T47D (cell line): ENCODE measurements around the gene BCKDHB.
A peak's percentile ranks its signal among the peaks of the same experiment; 100 is the strongest.

Source experiments
- DNase-seq, 2 experiments: peaks; one replicate each; pipeline versions ENCODE4 v3.0.0 to v3.0.0-alpha.2; 2011 to 2012; ENCODE audit warnings: low read depth in 1 of 2, low spot score in 1 of 2
- JUND ChIP-seq: IDR thresholded peaks from 2 replicates; pipeline ENCODE4 v1.6.1; 2012; ENCODE audit warnings: low read depth
- in situ Hi-C: cut with HindIII; loops from 2 replicates; pipeline ENCODE4 v1.10.0; 2016; ENCODE audit warnings: low sequenced_read_pairs, low pct_unique_long_range_greater_than_20kb

BCKDHB gene

DNA sequence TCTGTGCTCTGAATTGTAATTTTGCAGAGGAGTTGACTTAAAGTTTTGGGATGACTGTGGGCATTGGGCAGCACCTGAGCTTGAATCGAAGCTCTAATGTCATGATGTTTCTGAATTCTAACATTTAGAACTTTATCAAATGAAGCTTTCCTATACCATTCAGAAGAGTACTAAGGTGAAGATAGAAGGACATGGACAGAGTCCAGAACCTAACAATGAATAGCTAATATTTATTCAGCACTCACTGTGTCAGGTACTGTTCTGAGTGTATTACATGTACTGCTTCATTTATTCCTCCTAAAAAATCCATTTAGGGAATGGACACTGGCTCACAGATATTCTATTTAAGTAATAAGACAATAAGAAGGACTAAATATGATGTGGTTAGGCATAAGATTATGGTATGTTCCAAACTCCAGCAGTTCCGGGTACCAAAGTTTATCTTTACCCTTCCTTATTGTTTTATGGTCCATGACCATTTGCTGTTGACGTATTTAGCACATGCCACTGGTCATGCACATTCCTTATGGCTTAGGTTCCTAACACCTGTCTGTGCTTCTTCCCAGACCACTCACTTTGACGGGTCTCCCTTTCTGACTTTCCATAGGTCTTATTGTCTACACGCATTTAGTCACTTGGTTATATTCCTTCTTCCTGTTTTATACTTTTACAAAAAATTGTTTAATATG is 20.3 kb downstream of the BCKDHB start:
- no peak for TF ChIP-seq JUND
- DNase-seq: peak in 1 of 2 experiments; percentile 5
- in situ Hi-C loops: no loop called here

DNA sequence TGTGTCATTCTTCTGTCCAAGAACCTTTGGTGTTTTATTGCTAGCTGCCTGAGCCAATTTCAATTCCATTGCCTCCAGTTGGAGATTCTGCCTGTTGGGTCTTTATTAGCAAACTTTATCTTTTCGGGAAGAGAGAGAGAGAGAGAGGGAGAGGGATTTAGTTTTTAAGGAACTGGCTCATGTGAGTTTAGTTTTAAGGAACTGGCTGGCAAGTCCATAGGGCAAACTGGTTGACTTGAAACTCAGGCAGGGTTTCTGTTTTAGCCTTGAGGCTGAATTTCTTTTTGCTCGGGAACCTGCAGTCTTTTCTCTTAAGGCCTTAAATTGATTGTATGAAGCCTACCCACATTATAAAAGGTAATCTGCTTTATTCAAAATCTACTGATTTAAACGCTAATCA is 23.0 kb downstream of the BCKDHB start:
- no peak for TF ChIP-seq JUND
- no peak for DNase-seq
- in situ Hi-C loops: no loop called here

DNA sequence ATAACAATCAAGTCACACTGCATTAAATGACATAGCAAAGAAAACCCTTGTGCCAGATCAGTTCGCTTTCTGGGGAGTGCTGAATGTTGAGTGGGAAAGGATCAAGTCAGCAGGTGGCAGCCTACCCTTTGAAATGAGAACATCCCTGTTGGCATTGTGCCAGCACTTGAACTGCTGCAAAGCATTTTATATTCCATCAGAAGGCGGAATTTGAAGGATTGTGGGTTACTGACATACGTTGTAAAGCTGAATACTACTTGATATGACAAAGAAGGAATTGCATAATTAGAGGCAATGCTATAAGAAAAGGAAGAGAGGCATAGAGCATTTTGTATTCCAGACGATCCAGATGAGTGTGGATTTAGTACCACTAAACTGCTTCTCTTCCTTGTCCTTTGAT is 26.5 kb downstream of the BCKDHB start:
- DNase-seq: peak; percentile 4 to 71
- no peak for TF ChIP-seq JUND
- in situ Hi-C loops: no loop called here

DNA sequence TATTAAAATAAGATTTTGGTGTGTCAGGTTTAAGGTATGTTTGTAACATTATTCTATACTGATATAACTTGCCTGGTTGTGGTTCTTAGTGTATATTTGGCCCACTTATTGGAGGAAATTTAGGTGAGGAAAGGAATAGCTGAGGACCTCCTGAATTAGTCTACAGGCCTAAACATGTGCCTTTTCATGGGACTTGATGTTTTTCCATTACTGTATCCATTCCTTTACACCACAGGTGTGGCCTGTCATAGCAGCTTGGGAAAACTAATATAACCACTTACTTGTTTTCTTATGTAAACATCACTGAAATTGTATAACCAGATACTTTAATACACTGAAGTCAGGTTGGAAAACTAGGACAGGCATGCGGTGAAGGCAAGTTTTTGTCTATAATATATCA is 27.6 kb downstream of the BCKDHB start:
- TF ChIP-seq JUND: no peak
- no peak for DNase-seq
- in situ Hi-C loops: no loop called here

DNA sequence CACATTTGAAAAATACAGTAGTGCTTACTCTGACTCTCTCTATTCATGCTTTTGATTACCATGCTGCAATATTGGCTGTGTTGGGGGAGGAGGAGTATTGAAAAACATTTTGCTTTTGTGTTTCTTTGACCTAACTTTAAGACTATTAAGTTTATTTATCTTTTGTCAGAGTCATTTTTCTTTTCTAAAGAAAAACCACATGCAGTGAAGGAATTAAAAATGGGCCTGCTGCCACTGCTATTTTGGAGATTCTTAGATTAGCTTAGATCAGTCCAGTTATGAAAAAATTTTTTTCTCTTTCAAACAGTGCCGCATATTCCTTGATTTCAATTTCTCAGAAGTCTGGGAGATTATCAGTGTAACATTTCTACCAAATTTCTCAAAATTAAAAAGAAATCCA is 36.1 kb downstream of the BCKDHB start:
- TF ChIP-seq JUND: no peak
- in situ Hi-C loops: no loop called here
- DNase-seq: no peak

DNA sequence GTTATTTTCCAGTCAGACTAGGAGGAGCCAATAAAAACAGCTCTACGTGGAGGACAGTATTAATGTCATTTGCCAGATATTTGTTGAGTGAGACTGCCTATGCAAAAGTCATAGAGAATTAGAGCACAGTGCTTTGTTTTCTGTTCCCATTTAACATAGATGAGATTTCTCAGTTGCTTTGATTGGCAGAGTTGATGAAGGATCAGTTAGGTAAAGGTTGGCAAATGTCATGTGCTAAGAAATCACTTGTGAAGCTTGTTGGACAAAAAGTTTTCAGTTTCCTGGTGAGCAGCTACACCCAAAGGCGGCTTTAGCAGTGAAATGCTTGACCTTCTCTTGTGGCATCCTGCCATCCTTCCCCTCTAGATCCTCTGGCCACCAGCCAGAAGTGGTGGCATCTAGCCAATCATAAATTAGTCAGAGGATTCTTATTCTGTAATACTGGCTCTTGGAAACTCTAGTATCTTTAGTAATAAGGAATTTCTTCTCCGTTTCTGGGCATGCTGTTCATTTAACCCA is 37.0 kb downstream of the BCKDHB start:
- in situ Hi-C loops: no loop called here
- no peak for DNase-seq
- TF ChIP-seq JUND: no peak

DNA sequence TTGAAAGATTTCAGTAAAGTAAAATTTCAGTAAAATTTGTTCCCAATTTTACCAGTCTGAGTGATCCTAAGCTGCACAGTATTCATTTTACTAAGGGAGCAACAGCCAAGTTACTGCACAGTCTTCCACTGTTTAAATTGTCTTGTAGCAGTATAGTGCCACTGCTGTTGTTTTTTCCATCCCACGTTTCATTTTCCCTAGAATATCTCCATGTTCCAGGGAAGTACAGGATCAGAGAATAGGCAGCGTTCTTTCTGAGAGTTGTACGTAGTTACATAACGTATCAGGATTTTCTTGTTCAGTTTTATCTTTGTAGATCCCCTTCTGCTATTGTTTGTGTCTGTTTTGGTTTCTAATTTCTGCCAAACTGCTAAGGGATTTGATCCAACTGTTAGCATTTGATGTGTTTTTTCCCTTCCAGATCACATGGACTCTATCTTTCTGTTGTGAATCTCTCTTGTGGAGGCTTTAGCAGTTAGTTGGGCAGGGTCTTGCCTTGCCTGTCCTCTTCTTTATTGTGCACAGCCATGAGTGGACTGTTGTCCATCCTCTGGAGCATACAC is 38.4 kb downstream of the BCKDHB start:
- no peak for TF ChIP-seq JUND
- in situ Hi-C loops: no loop called here
- DNase-seq: no peak

DNA sequence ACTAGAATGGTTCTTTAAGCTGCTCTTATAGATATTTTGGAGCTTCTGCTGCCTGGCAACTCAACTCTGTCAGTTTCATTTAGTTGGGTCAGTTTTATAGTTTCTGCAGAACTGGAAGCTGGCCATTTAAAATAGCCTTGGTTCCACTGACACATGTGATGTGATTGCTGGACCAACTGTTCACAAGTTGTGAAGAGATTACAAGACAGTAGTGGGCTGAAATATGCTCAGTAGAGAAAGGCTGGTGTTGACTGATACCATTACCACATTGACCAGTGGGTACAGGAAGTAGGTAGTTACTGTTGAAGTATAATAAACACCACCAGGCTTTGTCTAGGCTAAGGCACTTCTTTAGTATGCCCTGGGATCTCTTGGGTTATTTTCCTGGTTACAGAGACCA is 39.0 kb downstream of the BCKDHB start:
- in situ Hi-C loops: no loop called here
- TF ChIP-seq JUND: no peak
- DNase-seq: no peak

DNA sequence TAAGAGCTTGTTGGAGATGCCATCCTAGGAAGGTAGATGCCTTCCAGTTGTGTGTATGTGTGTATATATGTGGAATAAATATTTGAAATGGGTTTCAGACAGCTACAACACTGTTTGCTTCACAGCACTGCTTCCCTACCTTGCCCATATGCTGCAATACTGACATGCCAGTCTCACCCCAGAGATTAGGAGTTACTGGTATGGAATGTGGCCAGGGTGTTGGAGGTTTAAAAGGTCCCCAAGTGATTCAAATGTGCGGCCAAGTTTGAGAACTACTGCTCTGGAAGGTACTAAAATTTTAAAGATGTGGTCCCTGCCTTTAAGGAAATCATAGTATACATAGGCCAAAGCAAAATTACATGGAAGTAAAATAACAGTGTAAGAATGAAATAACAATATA is 39.5 kb downstream of the BCKDHB start:
- TF ChIP-seq JUND: no peak
- no peak for DNase-seq
- in situ Hi-C loops: no loop called here

DNA sequence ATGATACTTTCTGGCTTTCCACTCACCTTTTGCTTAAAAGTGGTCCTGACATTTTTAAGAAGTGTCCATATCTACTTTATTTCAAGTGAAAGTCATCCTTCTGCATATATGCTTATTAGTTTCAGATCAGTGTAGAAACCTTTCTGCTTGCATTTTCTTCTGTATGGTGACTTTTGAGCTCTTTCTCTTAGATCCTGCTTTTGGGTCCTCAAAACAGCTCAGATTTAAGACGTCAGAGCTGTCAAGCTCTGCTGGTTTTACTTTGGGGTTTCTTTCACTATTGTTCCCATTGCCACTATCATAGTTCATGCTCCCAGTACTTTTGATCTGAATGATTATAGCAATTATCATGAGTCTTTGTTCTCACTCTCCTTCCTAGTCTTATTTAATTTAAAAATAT is 41.7 kb downstream of the BCKDHB start:
- TF ChIP-seq JUND: no peak
- DNase-seq: no peak
- in situ Hi-C loops: no loop called here

DNA sequence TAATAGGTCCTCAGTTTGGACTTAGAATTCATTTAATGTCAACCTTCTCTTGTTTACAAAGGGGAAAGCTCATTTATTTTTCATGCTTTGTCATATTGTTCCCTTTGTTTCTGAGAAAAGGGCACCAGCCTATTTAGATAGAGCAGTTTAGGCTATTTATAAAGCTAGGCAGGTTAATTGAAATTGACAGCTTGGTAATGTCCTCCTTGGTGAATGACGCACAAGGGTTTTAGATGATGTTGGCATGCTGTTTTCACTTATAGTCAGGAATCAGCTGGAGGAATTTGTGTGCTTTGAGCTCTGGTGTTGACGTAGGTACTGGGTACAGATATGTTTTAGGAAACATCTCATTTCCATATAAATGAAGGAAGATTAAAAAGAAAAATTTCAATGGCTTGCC is 45.2 kb downstream of the BCKDHB start:
- DNase-seq: no peak
- TF ChIP-seq JUND: no peak
- in situ Hi-C loops: no loop called here

DNA sequence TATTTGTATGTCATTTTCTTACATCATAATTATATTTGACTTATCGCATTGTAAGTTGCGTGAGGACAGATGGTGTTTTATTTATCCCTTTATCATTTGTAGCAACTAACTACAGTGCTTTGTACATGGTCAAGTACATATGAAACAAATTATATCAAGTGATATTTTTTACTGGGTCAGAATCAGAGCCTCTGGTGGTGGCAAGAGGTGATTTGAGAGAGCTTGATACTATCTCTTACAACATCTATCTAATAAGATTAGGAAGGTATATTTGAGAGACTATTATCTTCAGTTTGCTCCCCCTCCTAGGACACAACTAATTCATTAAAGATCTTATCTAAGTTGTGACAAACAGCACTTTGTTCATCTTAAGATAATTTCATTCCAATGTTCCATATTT is 47.7 kb downstream of the BCKDHB start:
- TF ChIP-seq JUND: no peak
- in situ Hi-C loops: no loop called here
- DNase-seq: no peak

DNA sequence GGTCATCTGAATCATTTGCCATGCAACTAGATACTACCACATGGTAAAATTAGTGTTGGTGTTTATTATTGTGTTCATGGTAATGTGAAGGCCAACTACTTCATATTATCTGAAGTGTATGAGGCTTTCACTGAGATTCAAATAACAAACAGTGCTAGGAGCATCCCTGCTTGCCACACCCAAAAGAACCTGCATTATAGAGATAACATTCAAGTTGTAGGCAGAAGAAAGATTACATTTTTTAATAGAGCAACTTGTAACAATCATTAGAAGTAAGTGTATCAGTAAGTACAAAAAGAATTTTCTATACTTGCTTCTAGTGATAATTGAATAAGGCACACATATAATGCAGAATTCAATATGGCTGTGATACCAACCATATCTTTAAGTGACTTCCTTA is 49.8 kb downstream of the BCKDHB start:
- no peak for TF ChIP-seq JUND
- in situ Hi-C loops: no loop called here
- DNase-seq: no peak
